ENCODE measurements around the gene OR52B6.

- TF ChIP-seq EZH2 (IDR thresholded peaks at IDR 0.05; ENCODE audit: borderline replicate concordance, low read length) = no peak
- no peak for TF ChIP-seq CTCF (IDR thresholded peaks at IDR 0.05; ENCODE audit: low read length)
Observed at GRCh38 chr11:5581014-5581413, 337 bp downstream of the OR52B6 start.

All from OCI-LY1 (cell line).